HG03066 (cell line): ENCODE results near the gene CACNA1H.
"Not testable (repeated sequence)": the region's sequence is repeated elsewhere in the genome, so short reads cannot be mapped to it uniquely, and the experiment has no call there.

Source experiments
- ATAC-seq: cut with Tn5 transposase; IDR thresholded peaks from one replicate; pipeline ENCODE4 v1.9.1; 2021; ENCODE audit warnings: low read depth; ENCODE audit not compliant: unreplicated experiment

Gene CACNA1H

GRCh38 chr16:1221628-1222552, 69.0 kb downstream of the CACNA1H start:
- ATAC-seq: no peak

- no peak for ATAC-seq
Observed at GRCh38 chr16:1222553-1223354, 69.8 kb downstream of the CACNA1H start.

GRCh38 chr16:1223355-1224214, 70.7 kb downstream of the CACNA1H start:
- ATAC-seq: no peak

GRCh38 chr16:1224558-1224957, 71.7 kb downstream of the CACNA1H start:
- ATAC-seq: no peak

GRCh38 chr16:1225051-1225451, 72.1 kb downstream of the CACNA1H start, which contains the start of gene TPSG1:
Gene TPSG1 (minus strand): TSS chr16:1225268. CDS start chr16:1225252, 16 bp downstream.
- no peak for ATAC-seq

- ATAC-seq: not testable (repeated sequence)
Observed at GRCh38 chr16:1225728-1226311, 72.9 kb downstream of the CACNA1H start.

GRCh38 chr16:1226692-1227091, 73.8 kb downstream of the CACNA1H start:
- not testable (repeated sequence) for ATAC-seq

- not testable (repeated sequence) for ATAC-seq
Observed at GRCh38 chr16:1228227-1228626, 75.3 kb downstream of the CACNA1H start.

- not testable (repeated sequence) for ATAC-seq
Observed at GRCh38 chr16:1229476-1229875, 76.6 kb downstream of the CACNA1H start.

GRCh38 chr16:1230084-1230470, 77.2 kb downstream of the CACNA1H start, which contains the start of gene TPSB2:
Gene TPSB2 (minus strand): TSS chr16:1230184. CDS start chr16:1229951, 233 bp downstream.
- ATAC-seq: not testable (repeated sequence)

GRCh38 chr16:1230471-1231212, 77.7 kb downstream of the CACNA1H start:
- ATAC-seq: not testable (repeated sequence)

GRCh38 chr16:1231301-1231700, 78.4 kb downstream of the CACNA1H start:
- not testable (repeated sequence) for ATAC-seq

GRCh38 chr16:1232049-1232748, 79.3 kb downstream of the CACNA1H start:
- not testable (repeated sequence) for ATAC-seq

- ATAC-seq: not testable (repeated sequence)
Observed at GRCh38 chr16:1236659-1237058, 83.8 kb downstream of the CACNA1H start.

- no peak for ATAC-seq
Observed at GRCh38 chr16:1237990-1238389, 85.1 kb downstream of the CACNA1H start.

- ATAC-seq: not testable (repeated sequence)
Observed at GRCh38 chr16:1238909-1239308, 86.0 kb downstream of the CACNA1H start.

GRCh38 chr16:1239575-1239974, 86.7 kb downstream of the CACNA1H start:
- ATAC-seq: not testable (repeated sequence)

- not testable (repeated sequence) for ATAC-seq
Observed at GRCh38 chr16:1240436-1240835, 87.5 kb downstream of the CACNA1H start, which contains the start of gene TPSAB1. Gene TPSAB1 (plus strand): TSS chr16:1240705. CDS start chr16:1240939, 234 bp downstream.
